ENCODE results near the gene EIPR1. TPM values are rescaled to one million over a fixed set of nuclear protein-coding genes. Genes with fewer than 3 reads are reported as not detected.
A peak's percentile ranks its signal among the peaks of the same experiment; 100 is the strongest.

EIPR1 gene
- total RNA-seq, 1 experiment from 2014 or later: 27.8 TPM

DNA sequence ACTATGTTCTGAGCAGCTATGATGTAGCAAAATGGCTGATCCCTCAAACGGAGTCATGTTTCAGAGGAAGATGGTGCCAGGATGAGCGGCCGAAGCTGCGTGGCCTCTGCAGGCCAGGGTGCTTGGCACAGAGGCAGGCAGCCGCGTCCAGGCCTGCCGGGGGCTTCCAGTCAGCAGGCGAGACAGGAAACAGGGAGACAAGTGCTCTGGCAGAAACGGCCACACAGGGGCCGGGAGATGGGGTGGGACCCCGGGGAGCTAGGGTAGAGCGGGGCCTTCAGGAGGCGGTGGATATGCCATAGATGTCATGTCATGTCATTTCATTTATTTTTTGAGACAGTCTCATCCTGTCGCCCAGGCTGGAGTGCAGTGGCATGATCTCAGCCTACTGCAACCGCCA, 50.7 kb downstream of the EIPR1 start:
- Histone ChIP-seq H3K56ac (ENCODE audit: insufficient read length, low read depth, low read length) (no peak overlapping the region), H3T11ph (ENCODE audit: low read length) (no peak overlapping the region), H2AK5ac (ENCODE audit: insufficient read length, low read length) (no peak overlapping the region), H2BK120ac (ENCODE audit: low read depth, low read length, poor library complexity, severe bottlenecking) (no peak overlapping the region), H3K23me2 (ENCODE audit: insufficient read length, low read depth, low read length, poor library complexity, severe bottlenecking) (no peaks in the 10 kb centered on the region), H3K23ac (ENCODE audit: insufficient read length, low read depth, low read length) (no peak overlapping the region), H2BK12ac (ENCODE audit: insufficient read length, low read depth, low read length) (no peak overlapping the region), H3K79me1 (ENCODE audit: insufficient read depth, low read depth, low read length, poor library complexity, severe bottlenecking) (no peaks in the 10 kb centered on the region), H3K4me2 (ENCODE audit: insufficient read depth, insufficient read length, low read length) (no peak overlapping the region), H3K27ac (ENCODE audit: insufficient read length, low read depth, low read length) (no peak overlapping the region), H4K5ac (ENCODE audit: insufficient read length, low read depth, low read length) (no peak overlapping the region), H2BK5ac (ENCODE audit: insufficient read length, low read length) (no peak overlapping the region), H3K79me2 (ENCODE audit: insufficient read depth, low read length) (no peaks in the 10 kb centered on the region), H3K9ac (ENCODE audit: extremely low read depth, insufficient read length, low read length) (no peak overlapping the region), H2BK15ac (ENCODE audit: low read depth, low read length) (no peak overlapping the region), H3K14ac (ENCODE audit: insufficient read depth, low read length) (no peak overlapping the region; the same call in 1 of the 2 replicates), H2BK20ac (ENCODE audit: low read depth, low read length, poor library complexity, severe bottlenecking) (no peak overlapping the region), H4K91ac (ENCODE audit: insufficient read length, low read depth, low read length) (no peak overlapping the region), H4K20me1 (ENCODE audit: control insufficient read depth, insufficient read depth, insufficient read length) (no peaks in the 10 kb centered on the region), H3K18ac (ENCODE audit: insufficient read length, low read depth, low read length) (no peak overlapping the region), H3K4me1 (ENCODE audit: insufficient read depth, low read length) (peaks cover 2% of the 10 kb centered on the region; the same call in 1 of the 2 replicates), H4K8ac (replicated peaks; ENCODE audit: insufficient read length, low read depth, low read length) (no peak overlapping the region), H3K9me3 (ENCODE audit: control insufficient read depth, low read depth, low read length) (no peaks in the 10 kb centered on the region), H3K4ac (ENCODE audit: low read depth, low read length) (no peak overlapping the region), H3K27me3 (ENCODE audit: insufficient read depth, low read length) (no peaks in the 10 kb centered on the region), H2AFZ (ENCODE audit: low read length) (no peak overlapping the region)
- DNase-seq: peak; percentile 25
- H3K27ac Mint-ChIP-seq: peak overlapping the region in 1 of 3 experiments; percentile 92; a peak in 2 of 7 replicates
- peaks cover 10 to 24% of the 10 kb centered on the region in 2 experiments for H3K4me1 Mint-ChIP-seq
- no peak overlapping the region for H3K4me3 Mint-ChIP-seq
- H3K27me3 Mint-ChIP-seq (ENCODE audit: low read depth): no peaks in the 10 kb centered on the region
- H3K36me3 Mint-ChIP-seq (ENCODE audit: insufficient read depth in 1 of 3, low read depth in 3 of 3): peaks cover 19 to 26% (median 19%) of the 10 kb centered on the region in 3 experiments
- TF ChIP-seq, protein P1, sequence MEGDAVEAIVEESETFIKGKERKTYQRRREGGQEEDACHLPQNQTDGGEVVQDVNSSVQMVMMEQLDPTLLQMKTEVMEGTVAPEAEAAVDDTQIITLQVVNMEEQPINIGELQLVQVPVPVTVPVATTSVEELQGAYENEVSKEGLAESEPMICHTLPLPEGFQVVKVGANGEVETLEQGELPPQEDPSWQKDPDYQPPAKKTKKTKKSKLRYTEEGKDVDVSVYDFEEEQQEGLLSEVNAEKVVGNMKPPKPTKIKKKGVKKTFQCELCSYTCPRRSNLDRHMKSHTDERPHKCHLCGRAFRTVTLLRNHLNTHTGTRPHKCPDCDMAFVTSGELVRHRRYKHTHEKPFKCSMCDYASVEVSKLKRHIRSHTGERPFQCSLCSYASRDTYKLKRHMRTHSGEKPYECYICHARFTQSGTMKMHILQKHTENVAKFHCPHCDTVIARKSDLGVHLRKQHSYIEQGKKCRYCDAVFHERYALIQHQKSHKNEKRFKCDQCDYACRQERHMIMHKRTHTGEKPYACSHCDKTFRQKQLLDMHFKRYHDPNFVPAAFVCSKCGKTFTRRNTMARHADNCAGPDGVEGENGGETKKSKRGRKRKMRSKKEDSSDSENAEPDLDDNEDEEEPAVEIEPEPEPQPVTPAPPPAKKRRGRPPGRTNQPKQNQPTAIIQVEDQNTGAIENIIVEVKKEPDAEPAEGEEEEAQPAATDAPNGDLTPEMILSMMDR (conservative IDR thresholded peaks at IDR 0.05): no peak
- H3K9me3 Mint-ChIP-seq: peaks cover 8 to 9% of the 10 kb centered on the region in 2 experiments; a peak in 3 of 5 replicates
- WGBS (ENCODE audit: extremely low coverage, insufficient read length, low lambda C conversion rate): no CpG with 5 or more reads among the region's 15 CpGs
